ENCODE results near the gene COX20. TPM values are rescaled to one million over a fixed set of nuclear protein-coding genes. Genes with fewer than 3 reads are reported as not detected.

Gene COX20
- 100 to 1,000 TPM in 1 of 4 donors, 10 to 100 TPM in 3; 12.3 to 194 (median 36.4) TPM for total RNA-seq

- TF ChIP-seq CTCF (IDR thresholded peaks at IDR 0.05) (peak in 1 of 4 experiments; percentile 33), POLR2A (IDR thresholded peaks at IDR 0.05) (peak; percentile 33 to 69)
- intact Hi-C loops (cut with DNase I; ENCODE audit: low total_unique reads): loop anchor here (2.0 kb wide), 1 partner anchor 29 kb away; the partner anchor contains the start of gene HNRNPU
- no peaks in the 10 kb centered on the region for H3K36me3 ChIP-seq
- peak; percentile 89 to 91 for DNase-seq
- peak within 1 kb of the TSS; percentile 54 to 69 for H3K4me3 ChIP-seq
- H3K27me3 ChIP-seq: no peaks in the 10 kb centered on the region
- no peaks in the 10 kb centered on the region for H3K9me3 ChIP-seq
- no peaks in the 10 kb centered on the region for H3K4me1 ChIP-seq
- H3K27ac ChIP-seq: peak within 1 kb of the TSS; percentile 99 to 100
These were observed at the start of gene COX20 for GRCh38 chr1:244835276-244836134. TSS of gene COX20 (plus strand) at chr1:244835658. CDS start at chr1:244835715, 57 bp downstream.

GRCh38 chr1:244788493-244789275 lies 46.8 kb upstream of the COX20 start:
- intact Hi-C loops (cut with DNase I; ENCODE audit: low total_unique reads): no loop called here
- DNase-seq: no peak
- H3K36me3 ChIP-seq: no peaks in the 10 kb centered on the region
- H3K27me3 ChIP-seq: no peaks in the 10 kb centered on the region
- no peaks in the 10 kb centered on the region for H3K9me3 ChIP-seq
- H3K27ac ChIP-seq: no peak overlapping the region
- TF ChIP-seq POLR2A (IDR thresholded peaks at IDR 0.05): no peak
- no peak for TF ChIP-seq CTCF (IDR thresholded peaks at IDR 0.05)
- H3K4me3 ChIP-seq: no peak overlapping the region
- H3K4me1 ChIP-seq: no peaks in the 10 kb centered on the region

GRCh38 chr1:244789276-244789580 lies 46.2 kb upstream of the COX20 start:
- Histone ChIP-seq H3K27ac (no peak overlapping the region), H3K9me3 (no peaks in the 10 kb centered on the region), H3K36me3 (no peaks in the 10 kb centered on the region), H3K4me1 (no peaks in the 10 kb centered on the region), H3K4me3 (no peak overlapping the region), H3K27me3 (no peaks in the 10 kb centered on the region)
- DNase-seq: no peak
- intact Hi-C loops (cut with DNase I; ENCODE audit: low total_unique reads): no loop called here
- TF ChIP-seq POLR2A (IDR thresholded peaks at IDR 0.05): no peak
- no peak for TF ChIP-seq CTCF (IDR thresholded peaks at IDR 0.05)

- TF ChIP-seq CTCF (IDR thresholded peaks at IDR 0.05) (no peak), POLR2A (IDR thresholded peaks at IDR 0.05) (no peak)
- intact Hi-C loops (cut with DNase I; ENCODE audit: low total_unique reads): loop anchor here (5.0 kb wide), 1 partner anchor 187 kb away; no protein-coding TSS in a partner anchor
- no peak overlapping the region for H3K4me3 ChIP-seq
These were observed 45.7 kb upstream of the COX20 start for GRCh38 chr1:244789731-244790130.

GRCh38 chr1:244791061-244791460 lies 44.4 kb upstream of the COX20 start:
- Histone ChIP-seq H3K27ac (no peak overlapping the region), H3K36me3 (no peaks in the 10 kb centered on the region), H3K4me1 (no peaks in the 10 kb centered on the region), H3K9me3 (no peaks in the 10 kb centered on the region), H3K27me3 (no peaks in the 10 kb centered on the region), H3K4me3 (no peak overlapping the region)
- DNase-seq: no peak
- intact Hi-C loops (cut with DNase I; ENCODE audit: low total_unique reads): loop anchor here (5.0 kb wide), 1 partner anchor 189 kb away; no protein-coding TSS in a partner anchor
- TF ChIP-seq CTCF (IDR thresholded peaks at IDR 0.05) (no peak), POLR2A (IDR thresholded peaks at IDR 0.05) (no peak)

More at GRCh38 chr1:244789731-244790130, 45.7 kb upstream of the COX20 start:
- Histone ChIP-seq H3K27me3 (no peaks in the 10 kb centered on the region), H3K9me3 (no peaks in the 10 kb centered on the region), H3K27ac (no peak overlapping the region), H3K4me1 (no peaks in the 10 kb centered on the region), H3K36me3 (no peaks in the 10 kb centered on the region)
- DNase-seq: no peak

Measured in uterus (tissue), 4 donors.